NCI-H524 (cell line): ENCODE data around the gene HDAC11.

Experiments
- DNase-seq, 2 experiments: peaks; one replicate each; lab custom pipeline; 2025; lab: John Stamatoyannopoulos, UW

Gene HDAC11

GRCh38 chr3:13543253-13543652 lies 63.1 kb downstream of the HDAC11 start:
- DNase-seq, result no peak

DNA sequence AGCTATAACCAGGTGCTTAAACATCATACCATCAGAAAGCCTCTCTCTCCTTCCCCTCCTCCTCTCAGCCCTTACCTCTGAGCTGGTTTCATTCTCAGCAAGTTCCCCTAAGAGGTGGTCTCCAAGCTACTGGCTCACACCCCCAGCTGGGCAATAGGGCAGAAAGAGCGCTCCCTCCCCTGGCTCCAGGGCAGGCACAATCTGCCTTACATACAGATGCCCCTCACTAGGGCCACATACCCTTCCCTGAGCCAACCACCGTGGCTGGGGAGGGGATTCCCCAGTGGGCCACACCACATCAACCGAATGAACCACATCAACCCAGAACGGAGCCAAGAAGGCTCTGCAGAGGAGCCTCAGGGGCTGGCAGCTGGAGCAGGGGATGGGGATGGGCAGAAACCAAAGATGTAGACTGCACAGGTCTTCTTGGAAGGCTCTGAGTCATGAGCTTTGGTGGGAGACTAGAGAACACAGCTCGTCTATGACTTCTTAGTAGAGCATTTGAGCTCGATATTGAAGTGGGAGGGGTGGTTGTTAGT lies 64.3 kb downstream of the HDAC11 start:
- DNase-seq, result no peak

DNA sequence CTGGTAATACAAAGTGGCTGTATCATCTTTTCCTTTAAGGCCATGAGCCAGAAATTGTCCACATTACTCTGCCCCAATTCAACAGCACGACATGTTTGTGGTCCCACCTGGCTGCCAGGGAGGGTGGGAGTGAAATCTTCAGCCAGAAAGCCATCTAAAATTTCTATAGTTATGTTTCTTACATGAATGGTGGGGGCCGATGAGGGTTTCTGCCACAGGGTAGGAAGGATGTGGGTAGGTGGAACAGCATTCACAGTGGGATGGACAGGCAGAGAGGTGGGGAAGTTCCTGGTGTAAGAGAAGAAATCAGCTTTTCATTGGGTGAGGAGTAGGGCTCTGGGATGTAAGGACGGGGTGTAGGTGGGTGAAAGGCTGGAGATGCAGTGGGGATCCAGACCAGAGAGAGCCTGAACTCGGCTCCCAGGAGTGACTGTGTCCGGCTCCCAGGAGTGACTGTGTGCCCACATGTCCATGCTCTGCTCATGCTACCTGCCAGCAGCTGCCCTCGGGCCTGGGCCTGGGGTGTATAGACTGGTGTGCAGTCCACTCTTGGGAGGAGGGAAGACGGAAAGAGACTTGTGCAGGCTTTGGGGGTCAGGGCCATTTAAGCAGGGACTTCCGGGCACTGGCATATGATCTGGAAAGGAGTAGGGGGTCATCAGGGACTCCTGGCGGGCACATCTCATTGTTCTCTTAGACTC lies 65.0 kb downstream of the HDAC11 start:
- no peak for DNase-seq

DNA sequence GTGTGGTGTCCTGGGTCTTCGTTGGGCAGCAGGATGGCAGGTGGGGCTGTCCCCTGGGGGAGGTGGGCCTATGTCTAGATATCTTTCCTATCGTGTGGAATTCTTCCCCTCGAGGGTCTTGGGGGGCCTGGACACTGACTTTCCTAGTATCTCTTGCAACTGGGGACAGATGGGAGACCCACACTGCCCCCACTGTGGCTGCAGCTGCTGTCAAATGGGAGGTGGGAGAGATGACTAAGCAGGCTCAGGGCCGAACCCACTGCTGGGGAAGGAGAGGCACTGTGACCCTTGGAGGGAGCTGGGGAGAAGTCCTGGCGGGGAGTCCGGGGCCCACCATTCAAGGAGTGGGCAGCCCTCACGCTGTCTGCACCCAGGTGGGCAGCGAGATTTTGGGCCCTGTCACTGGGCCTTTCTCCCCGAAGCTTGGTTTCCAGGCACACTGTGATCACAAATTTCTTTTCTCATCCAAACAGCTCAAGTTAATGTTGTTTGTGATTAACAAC lies 65.9 kb downstream of the HDAC11 start:
- DNase-seq, result no peak

- peak in 1 of 2 experiments; percentile 41 for DNase-seq
These were observed 66.6 kb downstream of the HDAC11 start for GRCh38 chr3:13546667-13547171.

GRCh38 chr3:13547591-13548371 lies 67.7 kb downstream of the HDAC11 start:
- no peak for DNase-seq

DNA sequence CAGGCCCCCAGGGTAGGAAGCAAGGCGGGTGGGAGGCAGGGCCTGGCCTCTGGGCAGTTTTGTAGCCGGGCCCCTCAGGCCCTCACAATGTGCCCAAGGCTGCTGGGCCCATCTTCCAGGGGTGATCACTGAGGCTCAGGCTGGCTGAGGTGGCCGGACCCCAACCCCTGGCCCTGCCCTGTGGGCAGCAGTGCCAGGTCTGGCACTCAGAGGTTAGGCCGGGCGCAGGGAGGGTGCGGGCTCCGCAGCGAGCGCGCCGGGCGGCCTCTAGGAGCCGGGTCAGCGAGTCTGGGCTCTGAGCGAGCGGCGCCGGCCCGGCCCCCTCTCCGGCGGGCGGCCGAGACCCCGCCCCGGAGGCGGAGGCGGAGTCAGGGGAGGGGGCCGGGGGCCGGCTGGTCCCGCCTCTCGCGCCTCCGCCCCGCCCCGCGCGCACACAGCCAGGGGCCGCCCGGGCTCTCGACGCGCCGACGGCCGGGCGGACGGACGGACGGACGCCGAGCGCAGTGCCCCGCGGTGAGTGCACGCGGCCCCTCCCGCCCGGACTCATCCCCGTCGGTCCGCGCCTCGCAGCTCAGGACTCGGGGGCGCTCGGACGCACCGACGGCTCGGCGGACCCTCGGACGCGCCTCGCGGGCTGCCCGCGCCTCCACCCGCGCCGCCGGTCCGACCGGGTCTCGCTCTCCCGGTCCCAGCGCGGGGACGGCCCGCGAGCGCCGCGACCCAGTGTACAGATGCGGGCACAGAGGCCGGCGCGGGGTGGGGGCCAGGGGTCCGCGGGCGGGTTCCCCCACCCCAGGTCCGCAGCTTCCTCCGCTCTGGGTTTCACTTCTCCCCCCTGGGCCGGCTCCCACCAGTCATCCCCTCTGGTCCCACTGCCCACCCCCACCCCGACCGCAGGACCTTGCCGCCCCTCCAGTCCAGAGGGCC lies 68.9 kb downstream of the HDAC11 start, which contains the start of gene FBLN2:
FBLN2 (plus strand) TSS at position 430 of the 927 bp plus-strand sequence. CDS start 21,231 bp downstream, outside the sequence.
- DNase-seq, result peak in 1 of 2 experiments; percentile 29

DNA sequence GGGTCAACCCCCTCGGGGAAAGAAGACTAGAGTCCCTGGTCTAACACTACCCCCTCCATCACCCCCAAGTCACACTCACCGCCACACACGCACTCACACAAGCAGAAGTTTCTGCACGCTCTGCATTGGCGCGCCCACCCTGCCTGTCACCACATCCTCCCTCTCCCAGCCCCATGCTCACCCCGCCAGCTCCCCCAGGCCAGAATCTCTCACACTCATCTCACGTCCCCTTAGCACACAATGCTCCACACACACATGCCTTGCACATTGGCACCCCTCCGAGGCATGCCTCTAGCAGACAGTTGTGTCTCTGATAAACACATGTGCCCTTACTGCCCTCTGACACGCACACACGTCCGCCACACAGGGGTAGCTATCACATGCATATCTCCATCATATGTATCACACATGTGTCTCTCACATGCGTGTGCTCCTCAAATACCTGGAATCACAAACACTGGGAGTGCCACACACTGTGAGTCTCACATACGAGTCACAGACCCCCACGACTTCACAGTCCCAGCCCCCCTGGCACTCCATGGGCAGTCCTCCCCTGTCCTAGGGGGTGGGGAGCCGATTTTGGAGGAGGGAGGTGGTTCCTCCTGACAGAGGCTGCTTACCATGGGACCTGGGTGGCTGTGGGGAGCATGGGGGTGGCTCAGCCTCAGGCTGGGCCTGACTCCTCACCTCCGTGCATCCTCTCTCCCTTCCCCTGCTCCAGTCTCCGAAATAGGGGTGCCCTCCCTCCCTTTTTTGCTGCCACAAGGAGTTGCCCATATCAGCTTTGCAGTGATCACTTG lies 69.7 kb downstream of the HDAC11 start:
- DNase-seq, result no peak

DNA sequence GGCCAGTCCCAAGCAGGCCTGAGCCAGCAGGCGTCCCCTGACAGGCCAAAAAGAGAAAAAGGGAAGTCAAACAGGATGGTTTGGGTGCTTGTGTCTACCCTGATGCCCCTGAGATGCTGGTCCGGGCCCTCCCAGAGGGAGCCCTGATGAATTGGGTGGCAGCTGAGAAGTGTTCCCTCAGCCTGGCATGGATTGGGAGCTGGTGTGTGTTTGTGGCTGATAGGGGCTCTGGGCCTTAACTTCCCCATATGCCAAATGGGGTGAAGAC lies 70.3 kb downstream of the HDAC11 start:
- DNase-seq, result no peak

DNA sequence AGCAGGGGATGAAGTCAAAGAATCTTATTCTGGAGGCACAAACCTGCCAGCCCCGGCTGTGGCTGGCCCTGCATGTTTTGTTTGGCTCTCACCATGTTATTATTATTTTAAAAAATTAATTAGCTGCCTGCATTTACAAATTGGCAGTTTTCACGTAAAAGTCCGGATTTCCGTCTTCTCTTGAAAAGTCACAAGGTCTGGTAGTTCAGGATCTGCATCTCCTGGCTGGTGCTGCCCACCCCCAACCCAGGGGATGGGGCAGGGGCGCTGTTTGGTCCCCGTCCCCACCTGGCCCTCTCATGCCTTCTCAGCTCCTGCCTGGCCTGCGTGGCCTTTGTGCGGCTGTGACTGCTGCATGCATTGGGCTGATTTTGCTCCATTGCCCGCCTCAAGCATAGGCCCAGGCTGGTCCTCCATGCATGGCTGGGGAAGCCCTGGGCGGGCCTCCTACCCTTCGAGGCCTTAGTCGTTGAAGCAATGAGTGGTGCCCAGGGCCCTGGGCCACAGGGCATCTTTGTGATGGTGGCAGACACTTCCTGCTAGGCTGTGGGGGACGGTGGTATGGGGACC lies 70.8 kb downstream of the HDAC11 start:
- DNase-seq, result no peak

DNA sequence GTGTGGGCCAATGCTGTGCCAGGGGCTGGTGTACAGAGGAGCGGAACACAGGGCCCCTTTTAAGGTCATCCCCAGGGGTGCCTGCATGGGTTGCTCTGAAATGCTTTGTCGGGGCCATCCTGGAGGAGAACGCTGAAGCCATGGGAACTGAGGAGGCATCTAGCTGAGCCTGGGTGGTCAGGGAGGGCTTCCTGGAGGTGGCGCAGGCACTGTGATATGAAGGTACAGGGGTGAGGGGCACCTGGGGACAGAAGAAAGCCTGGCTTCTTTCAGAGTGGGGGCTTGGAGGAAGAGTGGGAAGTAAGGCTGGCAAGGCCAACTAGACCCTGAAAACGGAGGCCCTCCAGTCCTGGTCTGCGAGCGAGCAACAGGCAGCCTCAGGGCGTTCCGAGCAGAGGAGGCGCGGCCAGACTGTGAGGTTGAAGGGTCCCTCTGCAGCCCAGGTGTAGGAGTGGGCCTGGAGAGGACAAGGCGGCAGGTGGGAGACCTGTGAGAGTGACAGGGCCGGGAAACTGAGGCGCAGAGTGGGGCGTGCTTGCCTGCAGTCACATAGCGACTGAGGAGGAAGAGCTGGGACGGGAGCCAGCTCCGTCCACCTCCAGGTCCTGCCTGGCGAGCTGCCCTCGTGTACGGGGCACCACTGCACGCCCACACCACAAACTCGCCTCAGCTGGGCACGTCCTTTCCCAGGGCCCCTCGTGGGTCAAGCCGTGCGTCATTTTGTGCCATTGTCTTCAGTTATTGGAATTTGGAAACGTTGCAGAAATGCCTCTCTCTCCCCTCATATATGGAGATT lies 72.9 kb downstream of the HDAC11 start:
- no peak for DNase-seq

GRCh38 chr3:13553686-13554085 lies 73.6 kb downstream of the HDAC11 start:
- no peak for DNase-seq

DNA sequence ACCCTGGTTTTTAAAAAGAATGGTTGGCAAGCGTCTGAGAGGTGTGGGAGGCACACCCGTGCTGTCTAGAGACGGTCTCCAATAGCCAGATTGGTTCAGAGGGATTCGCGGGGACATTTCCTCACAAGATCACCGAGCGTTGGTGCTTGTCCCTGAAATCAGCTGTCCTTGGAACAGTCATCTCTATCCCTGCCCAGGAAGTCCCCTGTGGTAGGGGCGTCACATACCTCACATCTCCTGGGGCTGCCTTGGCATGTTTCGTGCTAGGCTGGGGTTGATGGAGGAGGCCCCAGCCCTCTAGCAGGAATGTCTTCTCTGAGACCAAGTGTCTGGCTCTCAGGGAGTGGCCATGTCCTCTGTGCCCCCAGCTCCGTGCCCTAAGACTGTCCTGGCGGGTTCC lies 75.6 kb downstream of the HDAC11 start:
- no peak for DNase-seq
